ENCODE measurements around the gene SULT1C4. TPM values are rescaled to one million over a fixed set of nuclear protein-coding genes. Genes with fewer than 3 reads are reported as not detected.
"Not testable (repeated sequence)": the region's sequence is repeated elsewhere in the genome, so short reads cannot be mapped to it uniquely, and the experiment has no call there.

Gene SULT1C4
- total RNA-seq, 2 experiments from 2014 or later, result not detected

DNA sequence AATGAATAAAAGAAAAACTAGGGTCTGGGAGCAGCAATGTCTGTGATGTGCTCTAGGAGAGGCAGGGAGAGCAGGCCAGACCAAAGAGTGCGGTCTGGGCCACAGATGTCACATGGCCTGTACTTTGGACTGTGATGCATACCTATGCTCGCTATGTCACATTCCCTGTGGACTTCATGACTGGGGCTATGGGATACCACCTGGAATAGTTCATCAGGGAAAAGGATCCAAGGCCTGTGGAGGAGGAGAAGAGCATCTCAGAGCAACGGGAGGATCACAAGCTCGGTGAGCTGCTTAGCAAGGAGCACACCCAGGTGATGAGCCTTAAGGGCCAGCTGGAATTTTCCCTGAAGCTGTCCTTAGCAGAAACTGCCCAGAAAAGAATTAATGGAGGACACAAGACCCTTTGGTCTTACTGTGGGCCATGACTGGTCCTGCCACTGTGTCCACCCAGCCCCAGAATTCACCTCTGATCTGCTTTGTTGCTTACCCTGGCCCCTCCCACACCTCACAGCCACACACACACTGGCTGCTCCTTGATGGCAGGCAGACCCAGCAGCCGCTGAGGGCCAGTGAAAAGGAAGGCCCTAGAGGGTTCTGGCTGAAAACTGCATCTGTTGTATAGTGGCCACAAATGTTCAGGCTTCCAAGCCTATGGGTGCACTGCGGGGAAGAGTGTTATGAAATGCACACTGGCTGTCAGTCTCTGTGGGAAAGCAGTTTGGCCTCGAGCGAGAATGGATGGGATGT, 45.9 kb downstream of the SULT1C4 start:
- DNase-seq, result no peak
- intact Hi-C loops (cut with micrococcal nuclease), result no loop called here
- H3K4me3 Mint-ChIP-seq, result no peak overlapping the region

GRCh38 chr2:108428286-108429009, 50.7 kb downstream of the SULT1C4 start:
- CTCF ChIA-PET, result no interaction called here
- H3K9me3 Mint-ChIP-seq, result no peaks in the 10 kb centered on the region
- H3K27ac Mint-ChIP-seq, result no peak overlapping the region
- intact Hi-C loops (cut with micrococcal nuclease), result no loop called here
- H3K4me3 Mint-ChIP-seq, result no peak overlapping the region
- no peaks in the 10 kb centered on the region for H3K4me1 Mint-ChIP-seq (ENCODE audit: low read depth)
- H3K27me3 Mint-ChIP-seq (ENCODE audit: low read depth), result peaks cover 6% of the 10 kb centered on the region
- no peak for DNase-seq
- H3K36me3 Mint-ChIP-seq (ENCODE audit: low read depth), result no peaks in the 10 kb centered on the region

More for the DNA sequence above, 45.9 kb downstream of the SULT1C4 start:
- no peak overlapping the region for H3K27ac Mint-ChIP-seq
- CTCF ChIA-PET, result no interaction called here
- H3K4me1 Mint-ChIP-seq (ENCODE audit: low read depth), result no peaks in the 10 kb centered on the region
- H3K27me3 Mint-ChIP-seq (ENCODE audit: low read depth), result peaks cover 14% of the 10 kb centered on the region
- no peaks in the 10 kb centered on the region for H3K36me3 Mint-ChIP-seq (ENCODE audit: low read depth)
- H3K9me3 Mint-ChIP-seq, result no peaks in the 10 kb centered on the region

- H3K27me3 Mint-ChIP-seq (ENCODE audit: low read depth); H3K4me3 Mint-ChIP-seq; H3K9me3 Mint-ChIP-seq; H3K27ac Mint-ChIP-seq; CTCF ChIA-PET; DNase-seq; H3K36me3 Mint-ChIP-seq (ENCODE audit: low read depth); H3K4me1 Mint-ChIP-seq (ENCODE audit: low read depth); intact Hi-C loops (cut with micrococcal nuclease): not testable (repeated sequence)
Measured at GRCh38 chr2:108435578-108435977, 57.8 kb downstream of the SULT1C4 start.

DNA sequence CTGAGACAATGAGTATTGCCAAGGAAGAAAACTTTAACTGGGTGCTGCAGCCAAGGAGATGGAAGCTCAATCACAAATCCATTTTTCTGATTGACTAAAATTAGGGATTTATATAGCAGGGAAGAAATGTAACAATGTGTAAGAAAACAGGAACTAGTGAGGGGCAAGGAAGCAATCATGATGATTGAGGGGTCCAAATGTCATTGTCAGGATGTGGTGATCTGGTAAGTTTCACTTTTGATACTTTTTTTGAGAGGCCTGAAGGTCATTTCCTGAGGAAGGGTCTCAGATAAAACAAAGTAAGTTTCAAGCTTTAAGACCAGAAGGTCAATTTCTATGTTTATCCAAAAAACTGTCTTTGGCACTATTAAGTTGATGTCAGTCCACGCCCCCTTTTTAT, 59.2 kb downstream of the SULT1C4 start:
- CTCF ChIA-PET, result interaction anchor here (0.9 kb wide), 1 partner anchor 23 kb away, joined by 4 read pairs; no protein-coding TSS in a partner anchor
- Mint-ChIP-seq H3K4me1 (ENCODE audit: low read depth) (no peaks in the 10 kb centered on the region), H3K4me3 (no peak overlapping the region), H3K36me3 (ENCODE audit: low read depth) (peaks cover 2% of the 10 kb centered on the region), H3K27me3 (ENCODE audit: low read depth) (no peaks in the 10 kb centered on the region), H3K27ac (no peak overlapping the region), H3K9me3 (no peaks in the 10 kb centered on the region)
- intact Hi-C loops (cut with micrococcal nuclease), result no loop called here
- no peak for DNase-seq

Other genes with a start within 250 kb of the SULT1C4 start
- gene SULT1C3, start 138.0 kb upstream of the SULT1C4 start, total RNA-seq, result not detected
- not detected for gene SULT1C2, start 89.1 kb upstream of the SULT1C4 start, total RNA-seq
- 10 to 100 TPM; 33.5 to 39.4 TPM for gene GCC2, start 71.3 kb downstream of the SULT1C4 start, total RNA-seq
- gene LIMS1, start 156.5 kb downstream of the SULT1C4 start, total RNA-seq, result 10 to 100 TPM; 43.8 to 47.1 TPM